ENCODE measurements around the gene SMOC2. TPM values are rescaled to one million over a fixed set of nuclear protein-coding genes. Genes with fewer than 3 reads are reported as not detected.
A peak's percentile ranks its signal among the peaks of the same experiment; 100 is the strongest.

Gene SMOC2
- total and polyA plus RNA-seq, 2 of the 13 experiments (the other 11 are each of a cell fraction or from before 2014, with no cell fraction given) = not detected

DNA sequence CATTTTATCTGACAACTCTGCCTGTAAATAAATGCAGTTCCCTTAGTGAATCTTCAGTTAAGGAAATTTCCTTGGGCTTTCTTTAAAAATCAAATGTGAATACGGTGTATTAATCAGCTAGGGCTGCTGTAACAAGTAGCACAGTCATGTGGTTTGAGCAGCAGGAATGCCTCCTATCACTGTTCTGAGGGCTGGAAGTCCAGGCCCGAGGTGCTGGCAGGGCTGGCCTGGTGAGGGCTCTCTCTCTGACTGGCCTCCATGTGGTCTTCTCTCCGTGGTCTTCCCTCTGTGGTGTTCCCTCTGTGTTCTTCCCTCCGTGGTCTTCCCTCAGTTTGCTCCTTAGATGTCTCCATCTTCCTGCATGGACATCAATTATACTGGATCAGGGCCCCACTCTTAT, 124.1 kb downstream of the SMOC2 start (continued):
- TF ChIP-seq, protein P1, sequence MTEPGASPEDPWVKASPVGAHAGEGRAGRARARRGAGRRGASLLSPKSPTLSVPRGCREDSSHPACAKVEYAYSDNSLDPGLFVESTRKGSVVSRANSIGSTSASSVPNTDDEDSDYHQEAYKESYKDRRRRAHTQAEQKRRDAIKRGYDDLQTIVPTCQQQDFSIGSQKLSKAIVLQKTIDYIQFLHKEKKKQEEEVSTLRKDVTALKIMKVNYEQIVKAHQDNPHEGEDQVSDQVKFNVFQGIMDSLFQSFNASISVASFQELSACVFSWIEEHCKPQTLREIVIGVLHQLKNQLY (CRISPR knock-in tag; IDR thresholded peaks at IDR 0.05) = no peak
- TF ChIP-seq ATF7 (IDR thresholded peaks at IDR 0.05) = peak; percentile 61
- no peak for TF ChIP-seq ATF7 (CRISPR knock-in tag; IDR thresholded peaks at IDR 0.05)
- peak; percentile 37; the same call in 1 of the 2 replicates for TF ChIP-seq ZNF12 (CRISPR knock-in tag; IDR thresholded peaks at IDR 0.05)

DNA sequence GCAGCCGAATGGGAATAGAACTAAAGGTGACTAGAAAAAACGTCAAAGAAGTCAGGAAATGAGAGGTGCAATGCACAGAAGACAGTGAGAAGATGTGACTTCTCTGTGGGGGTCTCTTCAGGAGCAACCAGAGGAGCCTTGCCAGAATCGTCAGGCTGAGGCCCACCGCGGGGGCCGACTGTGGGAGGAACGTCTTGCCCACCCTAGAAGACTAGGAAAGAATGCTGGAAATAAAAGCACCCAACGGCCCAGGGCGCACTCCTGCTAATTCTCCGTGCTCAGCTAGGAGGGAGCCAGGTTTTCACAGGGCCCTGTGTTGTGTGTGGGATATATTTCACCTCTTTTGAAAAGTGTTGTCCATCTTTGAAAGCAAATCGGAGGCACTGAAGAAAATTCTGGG, 129.2 kb downstream of the SMOC2 start:
- H4K20me1 ChIP-seq (ENCODE audit: insufficient read depth, low read length) = no peaks in the 10 kb centered on the region; the same call in 1 of the 2 replicates
- FAIRE-seq (no peak), DNase-seq (ENCODE audit: low spot score) (no peak), ATAC-seq (no peak)
- in situ Hi-C loops (cut with HindIII; ENCODE audit: extremely low pct_ligation_motif_present, low pct_unique_long_range_greater_than_20kb) = no loop called here
- H3K36me3 ChIP-seq (replicated peaks in 1 of 2; ENCODE audit: control insufficient read depth in 1 of 2, insufficient read depth in 2 of 2, low read length in 2 of 2) = no peaks in the 10 kb centered on the region
- H3K4me3 ChIP-seq (replicated peaks in 1 of 3; ENCODE audit: insufficient read depth in 1 of 3, low read depth in 2 of 3, low read length in 3 of 3) = no peak overlapping the region
- no peaks in the 10 kb centered on the region for H3K4me1 ChIP-seq (ENCODE audit: insufficient read depth, low read length)
- no peaks in the 10 kb centered on the region for H3K9me3 ChIP-seq (ENCODE audit: low read length)
- H3K27me3 ChIP-seq (ENCODE audit: control insufficient read depth in 1 of 2, insufficient read depth in 2 of 2, low read length in 2 of 2) = peaks cover 6 to 65% of the 10 kb centered on the region in 2 experiments; a peak in 4 of 5 replicates
- POLR2A ChIA-PET = no interaction called here
- no peak overlapping the region for H3K27ac ChIP-seq (ENCODE audit: extremely low read length, insufficient read depth, low read length)
- intact Hi-C loops (cut with micrococcal nuclease; ENCODE audit: unreplicated experiment) = no loop called here
- H3K79me2 ChIP-seq (ENCODE audit: insufficient read depth, low read length) = no peaks in the 10 kb centered on the region
- H2AFZ ChIP-seq (ENCODE audit: low read length) = no peak overlapping the region
- H3K4me2 ChIP-seq (ENCODE audit: low read depth, low read length) = no peak overlapping the region
- BruUV-seq (replicated peaks) = no TSS peak
- CTCF ChIA-PET (ENCODE audit: low intra/inter-chr PET ratio, low total read pairs) = no interaction called here
- TF ChIP-seq, protein P2, sequence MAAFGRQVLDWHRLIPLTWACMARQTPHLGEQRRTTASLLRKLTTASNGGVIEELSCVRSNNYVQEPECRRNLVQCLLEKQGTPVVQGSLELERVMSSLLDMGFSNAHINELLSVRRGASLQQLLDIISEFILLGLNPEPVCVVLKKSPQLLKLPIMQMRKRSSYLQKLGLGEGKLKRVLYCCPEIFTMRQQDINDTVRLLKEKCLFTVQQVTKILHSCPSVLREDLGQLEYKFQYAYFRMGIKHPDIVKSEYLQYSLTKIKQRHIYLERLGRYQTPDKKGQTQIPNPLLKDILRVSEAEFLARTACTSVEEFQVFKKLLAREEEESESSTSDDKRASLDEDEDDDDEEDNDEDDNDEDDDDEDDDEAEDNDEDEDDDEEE (CRISPR knock-in tag; IDR thresholded peaks at IDR 0.05) = no peak
- TF ChIP-seq NPAS2 (CRISPR knock-in tag; IDR thresholded peaks at IDR 0.05; ENCODE audit: borderline replicate concordance) (no peak), ZNF44 (CRISPR knock-in tag; IDR thresholded peaks at IDR 0.05) (no peak), ZNF720 (CRISPR knock-in tag; IDR thresholded peaks at IDR 0.05) (no peak), ZNF264 (CRISPR knock-in tag; IDR thresholded peaks at IDR 0.05) (no peak), ZNF343 (CRISPR knock-in tag; IDR thresholded peaks at IDR 0.05) (no peak), ZNF333 (CRISPR knock-in tag; IDR thresholded peaks at IDR 0.05; ENCODE audit: borderline replicate concordance) (no peak), BRD4 (CRISPR knock-in tag; IDR thresholded peaks at IDR 0.05) (no peak), ZBTB38 (CRISPR knock-in tag; IDR thresholded peaks at IDR 0.05) (no peak), HCFC1 (IDR thresholded peaks at IDR 0.05; ENCODE audit: low read depth, low read length) (no peak), ZNF883 (CRISPR knock-in tag; IDR thresholded peaks at IDR 0.05; ENCODE audit: not compliant biosample characterization) (no peak)
- TF ChIP-seq, protein P3, sequence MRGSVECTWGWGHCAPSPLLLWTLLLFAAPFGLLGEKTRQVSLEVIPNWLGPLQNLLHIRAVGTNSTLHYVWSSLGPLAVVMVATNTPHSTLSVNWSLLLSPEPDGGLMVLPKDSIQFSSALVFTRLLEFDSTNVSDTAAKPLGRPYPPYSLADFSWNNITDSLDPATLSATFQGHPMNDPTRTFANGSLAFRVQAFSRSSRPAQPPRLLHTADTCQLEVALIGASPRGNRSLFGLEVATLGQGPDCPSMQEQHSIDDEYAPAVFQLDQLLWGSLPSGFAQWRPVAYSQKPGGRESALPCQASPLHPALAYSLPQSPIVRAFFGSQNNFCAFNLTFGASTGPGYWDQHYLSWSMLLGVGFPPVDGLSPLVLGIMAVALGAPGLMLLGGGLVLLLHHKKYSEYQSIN (CRISPR knock-in tag; IDR thresholded peaks at IDR 0.05; ENCODE audit: borderline replicate concordance) = no peak
- TF ChIP-seq, protein P4, sequence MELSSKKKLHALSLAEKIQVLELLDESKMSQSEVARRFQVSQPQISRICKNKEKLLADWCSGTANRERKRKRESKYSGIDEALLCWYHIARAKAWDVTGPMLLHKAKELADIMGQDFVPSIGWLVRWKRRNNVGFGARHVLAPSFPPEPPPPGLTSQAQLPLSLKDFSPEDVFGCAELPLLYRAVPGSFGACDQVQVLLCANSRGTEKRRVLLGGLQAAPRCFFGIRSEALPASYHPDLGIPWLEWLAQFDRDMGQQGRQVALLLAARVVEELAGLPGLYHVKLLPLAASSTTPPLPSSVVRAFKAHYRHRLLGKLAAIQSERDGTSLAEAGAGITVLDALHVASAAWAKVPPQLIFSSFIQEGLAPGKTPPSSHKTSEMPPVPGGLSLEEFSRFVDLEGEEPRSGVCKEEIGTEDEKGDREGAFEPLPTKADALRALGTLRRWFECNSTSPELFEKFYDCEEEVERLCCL (CRISPR knock-in tag; IDR thresholded peaks at IDR 0.05; ENCODE audit: borderline replicate concordance) = no peak
- TF ChIP-seq, protein P5, sequence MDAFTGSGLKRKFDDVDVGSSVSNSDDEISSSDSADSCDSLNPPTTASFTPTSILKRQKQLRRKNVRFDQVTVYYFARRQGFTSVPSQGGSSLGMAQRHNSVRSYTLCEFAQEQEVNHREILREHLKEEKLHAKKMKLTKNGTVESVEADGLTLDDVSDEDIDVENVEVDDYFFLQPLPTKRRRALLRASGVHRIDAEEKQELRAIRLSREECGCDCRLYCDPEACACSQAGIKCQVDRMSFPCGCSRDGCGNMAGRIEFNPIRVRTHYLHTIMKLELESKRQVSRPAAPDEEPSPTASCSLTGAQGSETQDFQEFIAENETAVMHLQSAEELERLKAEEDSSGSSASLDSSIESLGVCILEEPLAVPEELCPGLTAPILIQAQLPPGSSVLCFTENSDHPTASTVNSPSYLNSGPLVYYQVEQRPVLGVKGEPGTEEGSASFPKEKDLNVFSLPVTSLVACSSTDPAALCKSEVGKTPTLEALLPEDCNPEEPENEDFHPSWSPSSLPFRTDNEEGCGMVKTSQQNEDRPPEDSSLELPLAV (CRISPR knock-in tag; conservative IDR thresholded peaks at IDR 0.05; ENCODE audit: low read depth) = no peak
- no peak overlapping the region for H3K9ac ChIP-seq (ENCODE audit: insufficient read depth, low read depth, low read length)
- 11% methylated on average over 11 of the region's 11 CpGs for WGBS (ENCODE audit: low lambda C conversion rate)

Data from HepG2 (cell line).